Neural progenitor cell (in vitro differentiated cells): ENCODE data around the gene PDZRN4. TPM values are rescaled to one million over a fixed set of nuclear protein-coding genes. Genes with fewer than 3 reads are reported as not detected.
"Not testable (repeated sequence)": the region's sequence is repeated elsewhere in the genome, so short reads cannot be mapped to it uniquely, and the experiment has no call there.

Experiments used
- DNase-seq: peaks from one replicate; pipeline ENCODE4 v3.0.0-alpha.2; 2016; ENCODE audit warnings: low spot score
- H2AFZ ChIP-seq: fragments of 200-600 bp; sonication (generic); replicated peaks from 2 replicates; pipeline ENCODE4 v1.6.1; 2016; ENCODE audit warnings: antibody characterized with exemption
- H3F3A ChIP-seq: fragments of 200-600 bp; sonication (generic); 2 replicates; pipeline ENCODE4 v1.6.1; 2016; ENCODE audit warnings: antibody characterized with exemption, low read depth
- H3K27ac ChIP-seq: fragments of 200-600 bp; sonication (generic); 2 replicates; pipeline ENCODE4 v1.5.1; 2016; ENCODE audit warnings: mild to moderate bottlenecking
- H3K27me3 ChIP-seq: fragments of 200-600 bp; sonication (generic); 2 replicates; pipeline ENCODE4 v1.6.1; 2016; ENCODE audit warnings: mild to moderate bottlenecking, moderate library complexity
- H3K36me3 ChIP-seq: fragments of 200-600 bp; sonication (generic); 2 replicates; pipeline ENCODE4 v1.5.1; 2016
- H3K4me1 ChIP-seq: fragments of 200-600 bp; sonication (generic); 2 replicates; pipeline ENCODE4 v1.6.1; 2016; ENCODE audit warnings: mixed run types
- H3K4me2 ChIP-seq: fragments of 200-600 bp; sonication (generic); 2 replicates; pipeline ENCODE4 v1.6.1; 2016
- H3K4me3 ChIP-seq: fragments of 200-600 bp; sonication (generic); 2 replicates; pipeline ENCODE4 v1.5.1; 2016
- H3K79me2 ChIP-seq: fragments of 200-600 bp; sonication (generic); 2 replicates; pipeline ENCODE4 v1.6.1; 2016; ENCODE audit warnings: low read depth
- H3K9ac ChIP-seq: fragments of 200-600 bp; sonication (generic); 2 replicates; pipeline ENCODE4 v1.6.1; 2016
- H3K9me3 ChIP-seq: fragments of 200-600 bp; sonication (generic); 2 replicates; pipeline ENCODE4 v1.5.1; 2016; ENCODE audit warnings: low read depth
- H4K20me1 ChIP-seq: fragments of 200-600 bp; sonication (generic); 2 replicates; pipeline ENCODE4 v1.6.1; 2016; ENCODE audit warnings: low read depth
- H3K27ac Mint-ChIP-seq: 3 replicates; pipeline ENCODE4 v1.8.0; 2021; ENCODE audit warnings: mixed read lengths
- H3K27me3 Mint-ChIP-seq: 2 replicates; pipeline ENCODE4 v1.8.0; 2022; ENCODE audit warnings: low read depth, mild to moderate bottlenecking, inconsistent platforms, moderate library complexity, mixed read lengths; ENCODE audit not compliant: insufficient read depth
- H3K36me3 Mint-ChIP-seq: 3 replicates; pipeline ENCODE4 v1.8.0; 2021; ENCODE audit warnings: mixed read lengths
- H3K4me1 Mint-ChIP-seq: 3 replicates; pipeline ENCODE4 v1.8.0; 2021; ENCODE audit warnings: mixed read lengths
- H3K4me3 Mint-ChIP-seq: 3 replicates; pipeline ENCODE4 v1.8.0; 2021; ENCODE audit warnings: mild to moderate bottlenecking, moderate library complexity, mixed read lengths
- H3K9me3 Mint-ChIP-seq: 3 replicates; pipeline ENCODE4 v1.8.0; 2020; ENCODE audit warnings: mixed read lengths
- EZH2 ChIP-seq: fragments of 200-600 bp; sonication (generic); IDR thresholded peaks from 2 replicates; pipeline ENCODE4 v1.6.1; 2017; ENCODE audit warnings: antibody characterized with exemption, mild to moderate bottlenecking, moderate library complexity
- EZH2phosphoT487 ChIP-seq: fragments of 200-600 bp; sonication (generic); IDR thresholded peaks from 2 replicates; pipeline ENCODE4 v1.6.1; 2017; ENCODE audit warnings: antibody characterized with exemption
- total RNA-seq: library from RNA; depleted of rRNA; stranded (reverse); fragments of >200 nt; gene quantifications from 2 replicates; pipeline ENCODE4 v1.2.3, GENCODE V29; 2015; ENCODE audit warnings: low replicate concordance
- TF ChIP-seq, protein P1 (sequence below): fragments of 200-600 bp; sonication (generic); IDR thresholded peaks from 2 replicates; pipeline ENCODE4 v1.5.1; 2017; ENCODE audit warnings: antibody characterized with exemption, mild to moderate bottlenecking

PDZRN4 gene
- total RNA-seq, 1 donor from 2014 or later: 0.06 TPM

DNA sequence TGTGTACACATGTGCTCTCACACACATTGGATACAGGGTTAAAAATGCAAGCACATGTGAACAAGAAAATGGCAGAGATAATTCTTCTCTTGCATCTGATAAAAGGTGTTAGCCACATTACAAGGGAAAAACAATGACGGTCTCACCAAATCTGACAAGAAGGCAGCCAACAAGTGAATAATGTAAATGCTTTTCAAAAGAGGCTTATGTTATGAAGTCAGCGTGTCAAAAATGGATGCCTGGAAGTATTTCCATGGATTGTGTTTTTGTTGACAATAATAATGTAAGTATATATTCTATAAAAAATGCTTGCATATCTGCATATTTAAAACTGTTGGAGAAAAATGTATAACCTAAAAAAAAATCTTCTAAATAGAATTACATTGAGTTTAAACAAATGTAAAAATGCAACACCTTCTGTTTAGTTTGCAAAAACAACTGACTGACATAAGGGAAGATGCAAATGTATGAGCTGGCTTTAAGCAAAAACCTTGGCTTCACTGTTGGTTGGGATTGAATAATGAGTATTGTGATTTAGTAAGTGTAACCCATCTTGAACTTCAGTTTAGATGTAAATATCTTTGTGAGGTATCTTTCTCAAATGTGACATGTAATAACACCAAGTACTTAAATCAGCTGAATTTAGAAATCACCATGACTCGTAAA lies 424.9 kb downstream of the PDZRN4 start:
- no peaks in the 10 kb centered on the region for H3K4me1 ChIP-seq
- no peaks in the 10 kb centered on the region for H3K79me2 ChIP-seq
- no peak overlapping the region for H3K4me2 ChIP-seq
- no peak overlapping the region for H2AFZ ChIP-seq
- H3K9me3 ChIP-seq: no peaks in the 10 kb centered on the region
- no peaks in the 10 kb centered on the region for H3F3A ChIP-seq
- H3K4me3 Mint-ChIP-seq: no peak overlapping the region
- H3K9ac ChIP-seq: no peak overlapping the region
- no peak overlapping the region for H3K27ac Mint-ChIP-seq
- H3K9me3 Mint-ChIP-seq: peaks cover 26% of the 10 kb centered on the region
- no peaks in the 10 kb centered on the region for H4K20me1 ChIP-seq
- no peak overlapping the region for H3K4me3 ChIP-seq
- H3K4me1 Mint-ChIP-seq: peaks cover 2% of the 10 kb centered on the region
- no peaks in the 10 kb centered on the region for H3K36me3 ChIP-seq
- TF ChIP-seq, protein P1, sequence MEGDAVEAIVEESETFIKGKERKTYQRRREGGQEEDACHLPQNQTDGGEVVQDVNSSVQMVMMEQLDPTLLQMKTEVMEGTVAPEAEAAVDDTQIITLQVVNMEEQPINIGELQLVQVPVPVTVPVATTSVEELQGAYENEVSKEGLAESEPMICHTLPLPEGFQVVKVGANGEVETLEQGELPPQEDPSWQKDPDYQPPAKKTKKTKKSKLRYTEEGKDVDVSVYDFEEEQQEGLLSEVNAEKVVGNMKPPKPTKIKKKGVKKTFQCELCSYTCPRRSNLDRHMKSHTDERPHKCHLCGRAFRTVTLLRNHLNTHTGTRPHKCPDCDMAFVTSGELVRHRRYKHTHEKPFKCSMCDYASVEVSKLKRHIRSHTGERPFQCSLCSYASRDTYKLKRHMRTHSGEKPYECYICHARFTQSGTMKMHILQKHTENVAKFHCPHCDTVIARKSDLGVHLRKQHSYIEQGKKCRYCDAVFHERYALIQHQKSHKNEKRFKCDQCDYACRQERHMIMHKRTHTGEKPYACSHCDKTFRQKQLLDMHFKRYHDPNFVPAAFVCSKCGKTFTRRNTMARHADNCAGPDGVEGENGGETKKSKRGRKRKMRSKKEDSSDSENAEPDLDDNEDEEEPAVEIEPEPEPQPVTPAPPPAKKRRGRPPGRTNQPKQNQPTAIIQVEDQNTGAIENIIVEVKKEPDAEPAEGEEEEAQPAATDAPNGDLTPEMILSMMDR: no peak
- TF ChIP-seq EZH2phosphoT487: no peak
- TF ChIP-seq EZH2: no peak
- DNase-seq: no peak
- no peak overlapping the region for H3K27ac ChIP-seq
- H3K36me3 Mint-ChIP-seq: peaks cover 7% of the 10 kb centered on the region
- H3K27me3 Mint-ChIP-seq: peaks cover 5% of the 10 kb centered on the region
- H3K27me3 ChIP-seq: no peaks in the 10 kb centered on the region

DNA sequence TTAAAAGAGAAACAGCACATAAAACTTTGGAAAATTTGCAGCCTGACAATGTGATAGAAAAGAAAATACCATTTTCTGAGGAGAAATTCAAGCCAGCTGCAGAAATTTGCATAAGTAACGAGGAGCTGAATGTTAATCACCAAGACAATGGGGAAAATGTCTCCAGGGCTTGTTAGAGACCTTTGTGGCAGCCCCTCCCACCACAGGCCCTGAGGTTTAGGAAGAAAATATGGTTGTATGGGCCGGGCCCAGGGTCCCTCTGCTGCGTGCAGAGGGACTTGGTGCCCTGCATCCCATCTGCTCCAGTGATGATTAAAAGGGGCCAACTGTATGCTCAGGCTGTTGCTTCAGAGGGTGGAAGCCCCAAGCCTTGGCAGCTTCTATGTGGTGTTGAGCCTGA lies 427.1 kb downstream of the PDZRN4 start:
- H3K4me2 ChIP-seq, DNase-seq, H3K9ac ChIP-seq, H3K27me3 ChIP-seq, H3K36me3 Mint-ChIP-seq, H2AFZ ChIP-seq, H3K4me3 Mint-ChIP-seq, H3K27ac Mint-ChIP-seq, H3K27me3 Mint-ChIP-seq, H3K4me3 ChIP-seq, H4K20me1 ChIP-seq, H3K79me2 ChIP-seq, H3K4me1 Mint-ChIP-seq, H3K9me3 ChIP-seq, H3K27ac ChIP-seq, H3F3A ChIP-seq, H3K36me3 ChIP-seq: not testable (repeated sequence)
- H3K4me1 ChIP-seq: peaks cover 11% of the 10 kb centered on the region
- H3K9me3 Mint-ChIP-seq: peaks cover 26% of the 10 kb centered on the region

DNA sequence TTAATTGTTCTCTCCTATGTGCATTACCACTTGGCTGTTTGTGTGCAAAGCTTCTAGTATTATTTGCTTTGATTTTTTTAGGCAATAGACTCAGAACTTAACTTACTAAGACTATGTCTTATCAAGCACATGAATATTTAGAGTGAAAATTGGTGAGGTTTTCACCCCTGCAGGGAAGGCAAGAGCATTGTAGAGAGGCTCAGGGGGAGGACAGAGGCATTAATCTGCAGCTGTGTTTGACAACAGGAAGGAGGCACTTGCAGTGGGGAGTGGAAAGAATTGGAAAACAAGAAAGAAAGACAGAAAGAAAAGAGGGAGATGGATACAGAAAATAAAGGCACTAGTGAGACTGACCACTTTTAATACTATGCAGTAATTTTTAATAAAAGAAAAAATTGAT lies 431.6 kb downstream of the PDZRN4 start:
- TF ChIP-seq, protein P1: no peak
- TF ChIP-seq EZH2 (no peak), EZH2phosphoT487 (no peak)
- H3K4me3 Mint-ChIP-seq: no peak overlapping the region
- Histone ChIP-seq H3K79me2 (no peaks in the 10 kb centered on the region), H3K4me1 (peaks cover 31% of the 10 kb centered on the region), H3K9me3 (peaks cover 3% of the 10 kb centered on the region), H3K36me3 (no peaks in the 10 kb centered on the region), H3K27ac (no peak overlapping the region), H3K9ac (no peak overlapping the region), H3K4me2 (peak overlapping the region; percentile 28), H2AFZ (no peak overlapping the region), H3K4me3 (no peak overlapping the region), H3F3A (no peaks in the 10 kb centered on the region), H3K27me3 (no peaks in the 10 kb centered on the region), H4K20me1 (no peaks in the 10 kb centered on the region)
- H3K4me1 Mint-ChIP-seq: peaks cover 23% of the 10 kb centered on the region
- peak; percentile 28 for DNase-seq
- H3K27me3 Mint-ChIP-seq: peaks cover 3% of the 10 kb centered on the region
- peaks cover 2% of the 10 kb centered on the region for H3K36me3 Mint-ChIP-seq
- peaks cover 20% of the 10 kb centered on the region for H3K9me3 Mint-ChIP-seq
- peak overlapping the region; percentile 28 for H3K27ac Mint-ChIP-seq

DNA sequence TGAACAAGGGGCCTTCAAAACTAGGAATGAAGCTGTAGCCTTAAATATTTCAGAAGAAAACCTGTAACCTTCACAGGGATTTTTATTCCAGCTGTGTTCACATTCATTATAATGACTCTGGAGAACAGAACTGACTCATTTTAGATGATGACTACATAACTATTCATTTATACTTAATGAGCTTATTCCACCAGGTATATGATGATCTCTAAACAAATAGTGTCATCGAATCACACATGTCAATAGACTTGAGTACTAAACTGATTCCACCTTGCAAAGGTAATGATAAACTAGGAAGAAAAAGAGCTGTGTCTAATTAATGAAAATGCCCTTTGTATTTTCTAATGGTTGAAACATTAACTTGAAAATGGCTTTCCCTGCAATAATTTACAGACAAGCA lies 433.2 kb downstream of the PDZRN4 start:
- no peak overlapping the region for H2AFZ ChIP-seq
- no peaks in the 10 kb centered on the region for H3K27me3 ChIP-seq
- DNase-seq: no peak
- no peaks in the 10 kb centered on the region for H3K36me3 ChIP-seq
- H3K4me1 ChIP-seq: peaks cover 35% of the 10 kb centered on the region
- peaks cover 10% of the 10 kb centered on the region for H3K9me3 Mint-ChIP-seq
- H3K9me3 ChIP-seq: peaks cover 3% of the 10 kb centered on the region
- no peak for TF ChIP-seq EZH2phosphoT487
- no peak for TF ChIP-seq EZH2
- TF ChIP-seq, protein P1: no peak
- H3K9ac ChIP-seq: no peak overlapping the region
- H3K36me3 Mint-ChIP-seq: no peaks in the 10 kb centered on the region
- no peak overlapping the region for H3K27ac ChIP-seq
- H3K79me2 ChIP-seq: no peaks in the 10 kb centered on the region
- no peaks in the 10 kb centered on the region for H4K20me1 ChIP-seq
- no peak overlapping the region for H3K4me3 Mint-ChIP-seq
- peaks cover 3% of the 10 kb centered on the region for H3K27me3 Mint-ChIP-seq
- H3K27ac Mint-ChIP-seq: no peak overlapping the region
- H3K4me1 Mint-ChIP-seq: peaks cover 27% of the 10 kb centered on the region
- H3K4me2 ChIP-seq: no peak overlapping the region
- no peaks in the 10 kb centered on the region for H3F3A ChIP-seq
- no peak overlapping the region for H3K4me3 ChIP-seq
